Cerebellar nuclear complex (tissue), 1 donor: ENCODE measurements around the gene AGBL4.

Source experiments
- DNase-seq, 2 experiments: peaks; one replicate each; lab custom pipeline; 2025; lab: John Stamatoyannopoulos, UW

The AGBL4 gene

GRCh38 chr1:48681476-48682305, 1342.1 kb downstream of the AGBL4 start:
- DNase-seq, result no peak

- no peak for DNase-seq
These were observed 1343.2 kb downstream of the AGBL4 start for GRCh38 chr1:48680411-48681035.

- no peak for DNase-seq
These were observed 1343.9 kb downstream of the AGBL4 start for GRCh38 chr1:48679859-48680258.

DNA sequence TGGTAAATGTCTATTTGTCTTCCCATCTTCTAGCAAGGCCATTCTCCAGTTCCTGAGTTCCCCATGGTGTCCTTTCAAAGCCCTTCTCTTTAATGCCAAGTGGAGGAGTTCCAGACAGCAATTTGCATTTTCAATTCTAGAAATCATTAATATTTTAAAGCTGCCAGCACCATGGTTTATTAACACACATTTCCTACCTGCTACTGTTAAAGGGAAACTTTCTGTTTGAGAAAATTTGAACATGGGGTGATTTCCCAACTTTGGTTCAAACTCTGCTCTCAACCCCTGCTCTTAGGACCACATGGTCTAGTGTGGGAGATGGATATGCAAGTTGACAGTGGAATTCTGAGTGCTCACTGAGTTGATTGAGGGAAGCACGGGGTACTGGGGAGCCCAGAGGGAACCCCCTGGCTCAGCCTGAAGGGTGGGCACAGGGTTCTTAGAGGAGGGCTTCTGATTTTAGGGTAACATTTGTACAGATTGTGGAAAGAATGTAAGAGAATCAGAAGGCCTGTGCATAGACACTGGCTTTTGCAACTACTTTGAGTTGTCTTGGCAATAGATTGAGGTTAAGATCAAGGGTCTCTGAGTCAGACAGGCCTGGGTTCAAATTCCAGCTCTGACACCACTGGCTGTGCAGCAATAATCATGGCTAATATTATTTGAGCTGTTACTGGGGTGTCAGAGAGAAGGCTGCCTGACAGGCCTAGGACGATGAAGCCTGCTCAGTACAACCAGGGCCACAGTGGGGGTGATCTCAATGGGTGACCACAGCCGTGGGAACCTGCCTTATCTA, 1344.8 kb downstream of the AGBL4 start:
- DNase-seq, result no peak

DNA sequence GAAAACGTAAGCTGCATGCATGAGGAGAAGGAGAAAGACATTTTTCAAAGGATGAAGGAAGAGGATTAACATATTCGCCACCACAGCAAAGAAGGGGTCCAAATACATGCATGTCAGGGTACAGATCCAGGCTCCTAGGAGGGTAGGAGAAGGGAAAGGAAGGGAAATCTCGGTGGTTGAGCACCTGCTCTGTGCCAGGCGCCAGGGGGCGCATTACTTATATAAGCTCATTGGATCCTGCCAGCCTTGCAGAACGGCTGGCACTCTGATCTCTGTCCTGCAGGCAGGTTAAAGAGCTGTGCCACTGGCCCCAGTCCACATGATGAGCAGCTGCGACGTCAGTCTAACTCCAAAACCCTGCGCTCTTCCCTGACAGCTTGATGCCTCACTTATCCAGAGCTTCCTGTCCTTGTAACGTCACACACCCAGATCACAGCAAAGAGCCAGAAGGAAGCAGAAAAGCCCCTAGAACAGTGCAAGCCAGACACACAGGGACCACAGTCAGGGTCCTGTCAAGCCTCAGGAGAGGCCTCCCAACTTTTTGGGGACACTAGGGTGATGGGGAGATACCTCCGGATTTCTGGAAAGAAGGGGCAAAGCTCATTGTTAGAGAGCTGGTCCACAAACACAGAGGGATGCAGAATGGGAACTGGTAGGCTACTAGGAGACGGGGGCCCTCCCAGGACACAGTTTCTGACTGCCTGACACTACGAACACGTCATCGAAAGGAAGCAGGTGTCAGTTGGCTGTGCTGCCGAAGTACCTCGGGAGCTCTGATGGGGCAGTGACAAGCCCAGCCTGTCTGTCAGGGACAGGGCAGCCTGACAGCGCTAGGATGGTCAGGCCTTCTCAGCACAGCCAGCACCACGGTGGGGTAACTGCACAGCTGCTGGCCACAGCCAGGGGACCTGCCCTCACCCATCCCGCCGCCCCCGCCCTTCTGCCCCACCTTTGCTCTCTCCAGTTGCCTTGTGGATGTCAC, 1346.2 kb downstream of the AGBL4 start:
- no peak for DNase-seq

GRCh38 chr1:48676822-48677221, 1346.9 kb downstream of the AGBL4 start:
- DNase-seq, result no peak

DNA sequence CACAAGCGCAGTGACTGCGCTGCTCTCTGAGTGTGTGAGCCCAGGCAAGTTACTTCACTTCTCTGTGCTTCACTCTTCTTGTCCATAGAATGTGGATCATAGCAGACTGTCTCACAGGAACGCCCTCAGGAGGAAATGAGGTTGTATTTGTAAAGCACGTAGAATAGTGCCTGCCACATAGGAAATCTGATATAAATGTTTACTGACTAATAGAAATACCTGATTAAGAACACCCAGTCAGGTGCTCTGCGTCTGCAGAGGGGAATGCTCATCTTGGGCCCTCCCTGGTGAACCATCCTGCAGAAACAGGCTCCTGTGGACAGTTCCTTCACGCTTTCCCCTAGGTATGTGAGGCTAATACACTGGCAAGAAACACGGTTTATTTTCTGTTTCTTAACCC, 1347.4 kb downstream of the AGBL4 start:
- no peak for DNase-seq

DNA sequence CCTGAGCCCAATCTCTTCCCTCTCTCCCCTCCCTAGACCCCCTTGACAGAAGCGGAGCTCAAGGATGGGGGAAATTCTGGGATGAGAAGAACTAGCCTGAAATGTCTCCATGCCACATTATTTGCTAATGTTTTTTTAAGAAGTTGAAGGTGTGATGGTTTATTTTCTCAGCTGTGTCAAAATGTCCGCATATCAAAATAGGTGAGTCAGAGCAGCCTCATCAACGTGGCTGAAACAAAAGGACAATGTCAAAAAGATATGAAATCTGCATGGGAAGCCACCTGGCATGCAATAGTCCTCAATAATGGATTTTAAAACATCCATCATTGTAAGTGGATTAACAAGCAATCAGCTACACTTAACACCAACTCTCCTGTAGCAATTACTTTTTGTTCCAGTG, 1348.5 kb downstream of the AGBL4 start:
- no peak for DNase-seq

DNA sequence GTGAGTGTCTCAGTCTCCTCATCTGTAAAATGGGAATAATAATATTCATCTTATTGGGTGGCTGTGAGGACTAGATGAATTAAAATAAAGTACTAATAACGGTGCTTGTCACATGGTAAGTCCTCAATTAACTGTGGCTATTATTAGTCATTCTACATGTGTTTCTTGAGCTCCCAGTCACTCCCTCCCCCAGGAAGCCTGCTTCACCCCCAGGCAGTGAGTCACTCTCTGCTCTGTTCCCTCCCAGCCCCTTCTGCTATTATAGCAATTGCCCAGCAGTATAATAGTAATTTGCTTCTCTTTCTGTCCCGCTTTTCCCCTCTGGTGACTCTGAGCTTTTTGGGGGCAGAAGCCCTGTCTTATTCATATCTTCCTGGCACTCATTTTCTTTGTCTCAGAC, 1349.1 kb downstream of the AGBL4 start:
- no peak for DNase-seq

DNA sequence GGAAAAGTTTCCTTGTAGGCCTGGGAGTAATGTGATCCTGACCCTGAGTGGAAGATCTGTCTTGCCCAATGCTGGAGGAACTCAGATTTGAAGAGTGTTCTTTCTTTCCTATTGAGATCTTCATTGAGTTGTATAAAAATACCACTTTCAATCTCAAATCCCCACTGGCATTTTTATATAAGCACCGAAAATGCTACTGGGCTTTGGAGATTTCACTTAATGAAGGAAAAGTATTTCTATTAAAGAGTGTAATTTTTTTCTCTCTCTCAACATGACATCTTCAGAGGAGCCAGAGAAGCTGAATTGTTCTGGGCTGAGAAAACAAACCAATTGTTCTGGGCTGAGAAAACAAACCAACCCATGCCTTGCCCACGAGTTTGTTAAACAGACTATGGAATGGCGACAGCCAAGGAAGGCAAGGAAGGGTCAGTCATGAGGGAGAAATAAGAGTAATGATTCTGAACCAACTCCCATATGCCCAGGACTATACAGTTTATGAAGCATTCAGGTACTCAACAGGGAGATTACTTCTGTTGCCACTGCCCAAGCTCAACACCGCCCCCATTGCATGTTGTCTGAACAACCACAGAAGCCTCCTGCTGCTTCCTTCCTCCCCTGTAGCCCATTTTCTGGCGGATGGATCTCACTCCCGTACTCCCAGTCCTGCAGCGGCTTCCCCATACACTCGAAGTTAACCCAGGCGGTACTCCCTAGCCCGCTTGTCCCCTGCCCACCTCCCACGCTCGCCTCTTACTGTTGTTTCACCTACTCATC, 1350.2 kb downstream of the AGBL4 start:
- no peak for DNase-seq

DNA sequence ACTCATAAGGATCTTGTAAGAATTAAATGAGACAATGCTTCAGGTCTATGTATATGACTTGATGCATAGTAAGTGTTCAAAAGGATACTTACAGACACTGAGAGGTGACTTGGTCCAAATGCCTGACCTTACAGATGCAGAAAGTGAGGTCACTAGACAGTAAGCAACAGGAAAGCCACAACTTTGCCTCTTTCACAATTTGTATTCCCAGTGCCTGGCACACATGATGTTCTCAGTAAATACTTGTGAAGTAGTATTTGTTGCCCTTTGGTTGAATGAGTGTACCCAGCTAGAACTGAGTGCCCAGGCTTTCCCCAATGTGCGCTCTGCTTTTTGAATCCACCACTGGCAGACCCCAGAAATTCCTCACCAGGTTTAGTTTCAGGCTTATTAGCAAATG, 1352.2 kb downstream of the AGBL4 start:
- no peak for DNase-seq

DNA sequence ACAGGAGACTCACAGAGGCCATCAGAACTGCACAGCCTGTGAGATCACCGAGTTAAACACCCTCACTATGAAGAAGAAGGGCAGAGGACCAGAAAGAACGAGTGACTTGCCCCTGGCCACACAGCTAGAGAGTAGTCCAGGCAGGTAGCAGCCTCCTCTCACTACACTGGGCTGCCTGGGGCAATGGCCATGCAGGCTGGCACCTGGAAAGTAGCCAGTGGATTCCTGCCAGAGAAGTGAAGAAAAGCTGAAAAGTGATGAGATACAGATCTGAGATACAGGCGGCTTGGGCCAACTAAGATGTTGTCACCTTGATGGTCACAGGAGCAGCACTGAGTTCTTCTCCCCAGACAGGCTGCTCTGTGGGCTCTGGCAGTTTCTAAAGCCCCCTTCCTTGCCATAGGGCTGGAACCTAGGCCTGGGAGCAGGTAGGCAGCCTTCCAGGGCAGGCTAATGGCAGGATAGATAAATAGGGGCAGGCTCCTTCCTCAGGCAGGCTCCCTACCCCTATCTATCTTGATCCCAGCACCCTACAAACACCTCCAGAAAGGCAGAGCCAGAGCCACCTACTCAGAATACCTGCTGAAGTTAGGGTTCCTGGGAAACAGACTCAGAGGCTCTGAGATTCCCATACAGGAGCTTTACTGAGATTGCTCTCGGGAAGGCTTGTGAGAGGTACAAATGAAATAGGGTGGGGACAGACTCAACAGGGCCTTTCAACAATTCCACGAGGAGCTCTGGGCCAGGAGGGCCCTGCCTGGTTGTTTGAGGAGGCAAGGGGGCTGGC, 1353.3 kb downstream of the AGBL4 start:
- DNase-seq, result no peak

DNA sequence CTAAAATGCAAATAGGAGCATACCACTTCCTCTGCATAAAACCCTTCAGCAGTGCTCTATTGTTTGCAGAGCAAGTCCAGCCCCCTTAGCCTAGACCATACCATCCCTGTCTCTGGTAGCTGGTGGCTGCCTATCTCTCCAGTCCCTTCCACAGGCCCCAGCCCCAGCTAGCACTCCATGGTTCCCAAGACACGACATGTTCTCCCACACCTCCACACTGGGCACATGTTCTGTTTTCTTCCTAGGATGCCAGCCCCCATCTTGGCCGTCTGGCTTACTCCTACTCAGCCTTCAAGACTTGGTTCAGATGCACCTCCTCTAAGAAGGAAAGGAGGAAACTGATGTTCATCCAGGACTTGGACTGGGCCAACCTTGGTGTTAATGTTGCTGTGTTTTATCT, 1355.4 kb downstream of the AGBL4 start:
- no peak for DNase-seq

GRCh38 chr1:48667782-48668181, 1356.0 kb downstream of the AGBL4 start:
- no peak for DNase-seq

DNA sequence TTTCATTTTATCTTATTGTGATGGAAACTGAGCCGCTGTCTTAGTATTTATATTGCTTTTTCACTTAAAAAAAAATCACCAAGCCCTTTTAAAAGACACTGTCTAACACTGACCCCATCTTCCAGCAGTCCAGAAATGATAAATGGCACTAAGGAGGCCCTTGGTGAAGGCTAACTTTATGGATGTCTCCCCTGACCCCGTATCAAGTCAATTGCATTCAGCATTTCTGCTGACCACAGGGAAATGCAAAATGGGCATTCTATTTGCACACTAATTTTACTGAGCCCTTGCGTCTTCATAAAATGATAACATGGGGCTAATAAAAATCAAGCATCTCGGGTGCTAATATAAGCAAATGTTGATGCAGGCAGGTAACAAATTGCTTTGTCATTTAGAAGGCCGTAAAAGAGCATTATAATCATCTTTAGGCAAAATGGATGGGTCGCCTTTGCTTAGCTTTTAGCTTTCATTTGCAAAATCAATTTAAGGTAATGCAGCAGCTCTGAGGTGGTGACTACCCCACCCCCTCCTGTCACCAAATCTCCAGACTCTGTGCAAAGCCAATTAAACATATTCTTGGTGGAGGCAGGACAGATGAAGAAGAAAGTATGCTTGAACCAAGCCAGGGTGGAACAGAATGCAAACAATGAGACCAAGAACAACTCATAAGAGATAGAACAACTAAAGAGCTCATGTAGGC, 1357.9 kb downstream of the AGBL4 start:
- DNase-seq, result no peak

- no peak for DNase-seq
These were observed 1361.9 kb downstream of the AGBL4 start for GRCh38 chr1:48661726-48662463.

- no peak for DNase-seq
These were observed 1364.0 kb downstream of the AGBL4 start for GRCh38 chr1:48659801-48660200.

GRCh38 chr1:48657413-48657812, 1366.3 kb downstream of the AGBL4 start:
- no peak for DNase-seq
